Erythroblast (primary cell): ENCODE results near the gene HAUS5.

ENCODE experiments used
- GATA1 ChIP-seq: IDR thresholded peaks from 2 replicates; pipeline ENCODE4 v1.6.1; 2011; ENCODE audit warnings: low read depth, mild to moderate bottlenecking, control low read depth, low read length, moderate library complexity
- POLR2A ChIP-seq: IDR thresholded peaks from 2 replicates; pipeline ENCODE4 v1.6.1; 2011; ENCODE audit warnings: mild to moderate bottlenecking, low read length

- TF ChIP-seq POLR2A (no peak), GATA1 (no peak)
Observed at GRCh38 chr19:35596366-35596999, 16.1 kb upstream of the HAUS5 start.
